Epithelial cell of proximal tubule (primary cell): ENCODE results near the gene PTMA. TPM values are rescaled to one million over a fixed set of nuclear protein-coding genes. Genes with fewer than 3 reads are reported as not detected.

ENCODE experiments used
- DNase-seq: peaks from one replicate; pipeline ENCODE4 v3.0.0-alpha.2; 2011; ENCODE audit warnings: low read depth
- H3K4me3 ChIP-seq: 2 replicates; pipeline ENCODE4 v1.5.1; 2011; ENCODE audit warnings: low read depth, mild to moderate bottlenecking, low read length
- total RNA-seq: library from RNA; depleted of rRNA; stranded (reverse); fragments of >200 nt; gene quantifications from 2 replicates; pipeline ENCODE4 v1.2.3, GENCODE V29; 2015
- TF ChIP-seq, protein P1 (sequence below): conservative IDR thresholded peaks from 2 replicates; pipeline ENCODE4 v1.5.1; 2012; ENCODE audit warnings: low read depth, mild to moderate bottlenecking, low read length

Gene PTMA
- total RNA-seq, 1 donor from 2014 or later: 2,011 TPM

DNA sequence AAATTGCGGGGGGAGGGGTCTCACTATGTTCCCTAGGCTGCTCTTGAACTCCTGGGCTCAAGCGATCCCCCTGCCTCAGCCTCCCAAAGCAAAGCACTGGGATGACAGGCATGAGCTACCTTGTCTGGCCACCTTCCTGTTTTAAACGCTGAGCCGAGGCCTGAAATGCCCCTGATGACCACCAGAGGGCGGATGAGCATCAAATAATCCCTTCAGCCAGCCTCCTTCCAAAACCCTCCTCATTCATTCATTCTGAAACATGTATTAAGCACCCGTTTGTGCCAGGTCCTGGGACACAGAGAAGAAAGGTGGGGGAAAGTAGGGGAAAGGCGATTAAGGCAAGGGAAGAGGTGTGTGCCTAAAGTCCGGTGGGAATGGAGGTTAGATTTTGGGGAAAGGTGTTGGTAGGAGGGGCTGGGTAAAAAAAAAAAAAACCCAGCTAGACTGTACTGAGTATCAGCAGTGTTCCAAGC, 30.7 kb upstream of the PTMA start:
- TF ChIP-seq, protein P1, sequence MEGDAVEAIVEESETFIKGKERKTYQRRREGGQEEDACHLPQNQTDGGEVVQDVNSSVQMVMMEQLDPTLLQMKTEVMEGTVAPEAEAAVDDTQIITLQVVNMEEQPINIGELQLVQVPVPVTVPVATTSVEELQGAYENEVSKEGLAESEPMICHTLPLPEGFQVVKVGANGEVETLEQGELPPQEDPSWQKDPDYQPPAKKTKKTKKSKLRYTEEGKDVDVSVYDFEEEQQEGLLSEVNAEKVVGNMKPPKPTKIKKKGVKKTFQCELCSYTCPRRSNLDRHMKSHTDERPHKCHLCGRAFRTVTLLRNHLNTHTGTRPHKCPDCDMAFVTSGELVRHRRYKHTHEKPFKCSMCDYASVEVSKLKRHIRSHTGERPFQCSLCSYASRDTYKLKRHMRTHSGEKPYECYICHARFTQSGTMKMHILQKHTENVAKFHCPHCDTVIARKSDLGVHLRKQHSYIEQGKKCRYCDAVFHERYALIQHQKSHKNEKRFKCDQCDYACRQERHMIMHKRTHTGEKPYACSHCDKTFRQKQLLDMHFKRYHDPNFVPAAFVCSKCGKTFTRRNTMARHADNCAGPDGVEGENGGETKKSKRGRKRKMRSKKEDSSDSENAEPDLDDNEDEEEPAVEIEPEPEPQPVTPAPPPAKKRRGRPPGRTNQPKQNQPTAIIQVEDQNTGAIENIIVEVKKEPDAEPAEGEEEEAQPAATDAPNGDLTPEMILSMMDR: peak; percentile 94
- no peak overlapping the region for H3K4me3 ChIP-seq
- DNase-seq: peak; percentile 23

DNA sequence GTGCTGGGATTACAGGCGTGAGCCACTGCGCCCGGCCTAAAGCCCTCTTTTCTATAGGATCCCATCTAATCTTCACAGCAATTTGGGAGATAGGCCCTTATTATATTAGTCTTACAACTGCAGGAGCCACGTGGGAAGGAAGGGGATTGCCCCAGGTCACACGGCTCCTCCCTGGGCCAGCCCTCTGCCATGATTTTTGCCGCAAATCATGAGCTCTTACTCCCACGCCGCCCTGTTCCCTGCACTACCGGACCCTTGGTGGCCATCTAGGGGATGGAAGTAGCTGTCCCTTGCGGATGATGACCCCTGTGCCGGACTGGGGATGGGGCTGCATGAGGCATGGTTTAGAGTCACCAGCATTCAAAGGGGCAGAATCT, 28.4 kb upstream of the PTMA start:
- no peak for DNase-seq
- peak overlapping the region; percentile 62 for H3K4me3 ChIP-seq
- TF ChIP-seq, protein P1: no peak

DNA sequence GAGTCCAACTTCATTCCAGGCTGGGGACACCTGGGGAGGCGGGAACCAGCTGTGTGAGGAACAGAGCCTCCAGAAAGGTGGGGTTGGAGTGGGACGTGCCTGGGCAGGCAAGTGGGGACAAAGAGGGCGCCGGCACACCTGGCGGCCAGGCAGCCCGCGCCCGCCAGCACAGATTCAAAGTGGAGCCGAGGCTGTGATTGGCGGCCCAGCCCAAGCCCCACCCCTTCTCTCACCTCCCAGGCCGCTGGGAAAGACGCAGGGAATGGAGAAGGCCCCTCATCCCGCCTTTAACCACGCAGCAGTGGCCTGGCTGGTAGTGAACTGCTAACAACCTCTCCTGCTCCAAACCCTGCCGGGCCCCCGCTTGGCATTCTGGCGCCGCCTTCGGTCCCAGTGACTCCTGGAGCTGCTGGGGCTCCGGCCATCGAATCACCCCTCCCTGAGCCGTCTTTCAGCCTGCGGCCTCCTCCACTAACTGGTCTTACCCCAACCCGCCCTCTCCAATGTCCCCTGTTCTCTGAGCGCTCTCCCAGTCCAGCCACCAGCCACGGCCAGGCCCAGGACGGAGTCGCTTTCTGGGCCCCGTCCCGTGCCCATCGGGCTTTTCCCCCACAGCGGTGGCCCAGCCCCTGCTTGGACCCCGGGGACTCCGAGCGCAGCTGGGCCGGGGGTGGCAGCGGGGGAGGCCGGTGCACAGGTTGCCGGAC, 27.9 kb upstream of the PTMA start:
- TF ChIP-seq, protein P1: no peak
- DNase-seq: no peak
- H3K4me3 ChIP-seq: peak overlapping the region; percentile 62

DNA sequence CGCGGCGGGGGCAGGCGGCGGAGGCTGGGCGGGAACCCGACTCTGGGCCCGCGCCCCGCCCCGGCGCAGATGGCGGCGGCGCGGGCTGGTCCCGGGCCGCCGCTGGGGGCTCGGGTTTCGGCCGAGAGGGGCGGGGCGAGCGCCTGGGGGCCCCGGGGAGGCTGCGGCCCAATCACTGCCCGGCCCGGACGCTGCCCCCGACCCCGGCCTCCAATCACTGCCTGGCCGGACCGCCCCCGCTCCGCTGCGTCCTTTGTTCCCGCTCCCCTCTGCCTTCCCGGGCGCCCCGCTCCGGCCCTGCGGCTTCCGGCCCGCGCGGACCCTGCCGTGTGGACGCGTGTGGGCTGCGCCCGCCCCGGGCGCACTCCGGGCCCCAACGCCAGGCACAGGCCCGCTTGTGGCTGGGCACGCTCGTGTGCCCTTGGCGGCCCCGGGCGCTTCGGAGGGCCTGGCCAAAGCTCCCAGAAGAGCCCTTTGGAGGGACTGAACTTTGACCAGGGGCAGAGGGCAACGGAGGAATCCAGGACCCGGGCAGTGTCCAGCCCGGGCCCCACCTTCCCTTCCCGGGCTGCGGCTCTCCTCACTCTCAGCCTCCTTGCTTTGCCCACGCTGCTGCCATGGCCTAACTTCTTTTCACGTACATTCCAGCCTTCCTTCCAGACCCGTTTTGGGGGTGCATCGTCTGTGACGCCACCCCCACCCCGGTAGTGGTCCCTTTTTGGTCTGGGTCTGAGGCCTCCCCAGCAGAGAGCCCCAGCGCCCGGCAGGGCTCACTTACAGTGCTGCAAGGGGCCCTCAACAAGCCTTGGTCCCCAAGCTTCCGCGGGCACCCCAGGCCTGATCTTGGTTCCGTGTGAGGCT, 27.1 kb upstream of the PTMA start:
- TF ChIP-seq, protein P1: no peak
- DNase-seq: no peak
- H3K4me3 ChIP-seq: peak overlapping the region; percentile 62

DNA sequence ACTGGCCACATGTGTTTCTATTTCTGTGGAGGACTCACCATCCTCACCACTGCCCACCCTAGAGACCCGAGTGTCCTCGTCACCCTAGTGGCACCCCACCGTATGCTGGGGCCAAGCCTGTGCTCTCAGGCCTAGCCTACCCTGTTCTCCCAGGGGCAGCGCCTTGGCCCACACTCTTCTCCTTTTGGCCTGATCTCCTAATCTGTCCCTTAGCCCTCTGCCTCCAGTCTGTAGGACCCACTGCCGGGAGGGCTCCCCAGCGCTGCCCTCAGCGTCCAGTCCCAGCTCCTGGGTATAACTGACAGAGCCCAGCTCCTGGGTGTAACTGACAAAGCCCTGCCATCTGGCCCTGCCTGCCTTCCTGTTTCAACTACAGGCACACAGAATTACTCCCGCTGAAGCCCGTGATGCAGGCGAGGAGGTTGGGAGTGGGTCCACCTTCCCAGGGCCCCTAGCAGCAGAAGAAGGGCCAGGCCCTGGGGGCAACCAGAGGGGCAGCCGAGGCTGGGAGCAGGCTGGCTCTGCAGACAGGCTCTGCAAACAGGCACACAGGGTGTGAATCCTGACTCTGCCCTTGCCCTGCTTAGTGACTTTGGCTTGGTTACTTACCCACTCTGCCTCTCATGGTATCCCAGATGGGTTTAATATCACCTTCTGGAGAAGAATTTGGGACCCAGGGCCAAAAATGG, 25.6 kb upstream of the PTMA start:
- no peak for DNase-seq
- H3K4me3 ChIP-seq: no peak overlapping the region
- TF ChIP-seq, protein P1: no peak

DNA sequence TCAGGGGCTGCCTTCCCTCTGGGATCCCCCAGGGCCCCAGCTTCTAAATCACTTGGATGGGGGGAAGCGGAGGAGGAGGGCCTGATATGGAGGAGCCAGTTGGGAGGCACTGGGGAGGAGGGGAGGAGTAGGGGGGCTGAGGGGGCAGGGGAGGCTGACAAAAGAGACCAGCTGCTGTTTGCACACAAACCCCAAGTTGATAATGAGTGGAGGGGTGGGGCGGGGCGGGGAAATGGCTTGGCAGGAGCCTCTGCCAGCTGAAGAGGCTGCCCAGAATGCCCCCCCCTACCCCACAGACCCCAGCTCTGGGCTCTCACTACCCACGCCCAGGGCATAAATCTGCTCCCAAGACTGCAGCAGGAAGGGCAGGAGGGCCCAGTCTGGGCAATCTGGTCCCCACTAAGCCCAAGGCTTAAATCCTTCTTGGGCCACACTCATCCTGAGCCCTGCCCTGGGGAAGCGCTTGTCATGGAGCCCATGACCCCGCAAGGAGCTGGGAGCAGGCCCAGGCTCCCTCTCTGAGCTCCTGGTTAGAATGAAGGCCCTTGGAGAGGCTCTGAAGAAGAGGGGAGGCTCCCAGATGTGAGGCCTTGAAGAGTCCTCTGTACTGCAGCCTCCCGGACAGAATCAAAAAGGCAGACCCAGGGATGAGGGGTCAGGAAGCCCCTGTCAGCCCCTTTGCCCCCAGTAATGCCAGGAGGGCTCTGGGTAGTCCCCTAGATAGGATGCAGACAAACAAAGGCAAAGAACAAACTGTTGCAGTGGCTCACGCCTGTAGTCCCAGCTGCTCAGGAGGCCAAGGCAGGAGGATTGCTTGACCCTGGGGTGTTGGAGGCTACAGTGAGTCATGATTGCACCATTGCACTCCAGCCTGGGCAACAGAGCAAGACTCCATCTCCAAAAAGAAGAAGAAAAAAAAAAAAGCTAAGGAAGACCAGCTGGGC, 24.8 kb upstream of the PTMA start:
- no peak for DNase-seq
- H3K4me3 ChIP-seq: no peak overlapping the region
- TF ChIP-seq, protein P1: no peak
